ENCODE results near the gene SLC22A16. TPM values are rescaled to one million over a fixed set of nuclear protein-coding genes. Genes with fewer than 3 reads are reported as not detected.
"Not testable (repeated sequence)": the region's sequence is repeated elsewhere in the genome, so short reads cannot be mapped to it uniquely, and the experiment has no call there.

The SLC22A16 gene
- total RNA-seq (2014; rRNA removed; shearing (Covaris generic)), result not detected in 2 replicates

- Histone ChIP-seq H3K27ac (no peak within 1 kb of the TSS), H3K9me3 (replicated peaks) (no peaks in the 10 kb centered on the region; the same call in 1 of the 2 replicates), H3K4me1 (replicated peaks) (no peaks in the 10 kb centered on the region), H3K4me3 (no peak within 1 kb of the TSS), H3K27me3 (replicated peaks) (peaks cover 15% of the 10 kb centered on the region; the same call in 1 of the 2 replicates), H3K36me3 (no peaks in the 10 kb centered on the region)
- DNase-seq (ENCODE audit: low read depth in 1 of 2, low spot score in 2 of 2), result no peak
Observed at GRCh38 chr6:110476046-110476849, at the start of gene SLC22A16. Gene SLC22A16 (minus strand): TSS chr6:110476613. CDS start chr6:110476574, 39 bp downstream.

- peaks cover 24% of the 10 kb centered on the region for H3K4me1 ChIP-seq (replicated peaks)
- H3K4me3 ChIP-seq, result no peak overlapping the region
- no peak for DNase-seq (ENCODE audit: low read depth in 1 of 2, low spot score in 2 of 2)
- no peaks in the 10 kb centered on the region for H3K27me3 ChIP-seq (replicated peaks)
- H3K9me3 ChIP-seq (replicated peaks), result no peaks in the 10 kb centered on the region
- H3K27ac ChIP-seq, result no peak overlapping the region
- H3K36me3 ChIP-seq, result no peaks in the 10 kb centered on the region
Observed at GRCh38 chr6:110525001-110525400, 48.6 kb upstream of the SLC22A16 start.

DNA sequence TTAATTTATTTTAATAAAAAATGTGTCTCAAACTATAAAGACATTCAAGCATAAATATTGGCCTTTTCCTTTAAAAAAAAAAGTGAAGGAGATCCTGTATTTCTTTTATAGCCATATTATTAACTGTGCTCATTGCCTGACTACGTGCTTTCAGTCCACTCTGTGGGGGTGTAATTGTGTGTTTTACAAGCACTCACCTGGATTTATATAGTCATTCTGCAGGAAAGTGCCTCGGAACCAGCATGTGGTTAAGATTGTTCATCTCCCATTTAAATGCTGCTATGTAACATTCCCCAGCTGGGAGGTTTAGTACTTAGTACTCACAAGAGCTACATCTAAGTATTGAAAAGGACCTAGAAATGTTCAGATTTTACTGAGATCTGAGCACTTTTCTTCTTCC, 47.9 kb upstream of the SLC22A16 start:
- H3K27me3 ChIP-seq (replicated peaks), result no peaks in the 10 kb centered on the region
- no peak overlapping the region for H3K4me3 ChIP-seq
- no peaks in the 10 kb centered on the region for H3K9me3 ChIP-seq (replicated peaks)
- DNase-seq (ENCODE audit: low read depth in 1 of 2, low spot score in 2 of 2), result no peak
- H3K27ac ChIP-seq, result no peak overlapping the region
- H3K4me1 ChIP-seq (replicated peaks), result peaks cover 17% of the 10 kb centered on the region
- no peaks in the 10 kb centered on the region for H3K36me3 ChIP-seq

DNA sequence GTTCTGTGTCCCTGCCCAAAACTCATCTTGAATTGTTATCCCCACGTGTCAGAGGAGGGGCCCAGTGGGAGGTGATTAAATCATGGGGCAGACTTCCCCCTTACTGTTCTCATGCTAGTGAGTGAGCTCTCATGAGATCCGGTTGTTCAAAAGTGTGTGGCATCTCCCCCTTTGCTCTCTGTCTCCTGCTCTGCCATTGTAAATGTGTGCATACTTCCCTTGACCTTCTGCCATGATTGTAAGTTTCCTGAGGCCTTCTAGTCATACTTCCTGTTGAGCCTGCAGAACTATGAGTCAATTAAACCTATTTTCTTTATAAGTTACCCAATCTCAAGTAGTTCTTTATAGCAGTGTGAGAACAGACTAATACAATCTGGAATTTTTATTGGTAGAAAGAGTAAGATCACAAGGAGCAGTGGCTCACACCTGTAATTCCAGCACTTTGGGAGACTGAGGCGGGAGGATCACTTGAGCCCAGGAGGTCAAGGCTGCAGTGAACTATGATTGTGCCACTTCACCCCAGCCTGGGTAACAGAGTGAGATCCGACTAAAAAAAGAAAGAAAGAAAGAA, 47.1 kb upstream of the SLC22A16 start:
- Histone ChIP-seq H3K4me1 (replicated peaks) (peaks cover 9% of the 10 kb centered on the region), H3K27me3 (replicated peaks) (no peaks in the 10 kb centered on the region), H3K27ac (no peak overlapping the region), H3K4me3 (no peak overlapping the region), H3K36me3 (no peaks in the 10 kb centered on the region), H3K9me3 (replicated peaks) (no peaks in the 10 kb centered on the region)
- no peak for DNase-seq (ENCODE audit: low read depth in 1 of 2, low spot score in 2 of 2)

DNA sequence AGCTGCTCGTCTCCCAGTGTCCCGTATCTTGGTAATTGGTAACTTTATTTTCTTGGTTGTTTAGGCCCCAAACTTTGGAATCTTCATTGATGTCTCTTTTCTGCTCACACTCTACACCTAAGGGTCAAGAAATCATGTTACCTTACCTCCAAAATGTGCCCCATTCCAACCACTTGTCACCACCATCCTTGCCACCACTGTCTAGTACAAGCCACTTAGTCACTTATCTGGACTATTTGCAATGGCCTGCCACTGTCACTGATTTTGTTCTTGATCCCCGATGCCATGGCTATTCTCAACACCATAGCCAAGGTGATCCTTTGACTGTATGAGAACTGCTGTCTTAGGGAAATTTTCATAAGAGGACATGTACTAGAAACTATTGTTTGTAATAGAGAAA, 46.0 kb upstream of the SLC22A16 start:
- H3K27me3 ChIP-seq (replicated peaks), result no peaks in the 10 kb centered on the region
- H3K4me3 ChIP-seq, result no peak overlapping the region
- no peak overlapping the region for H3K27ac ChIP-seq
- no peak for DNase-seq (ENCODE audit: low read depth in 1 of 2, low spot score in 2 of 2)
- H3K4me1 ChIP-seq (replicated peaks), result peaks cover under 1% of the 10 kb centered on the region
- H3K36me3 ChIP-seq, result no peaks in the 10 kb centered on the region
- no peaks in the 10 kb centered on the region for H3K9me3 ChIP-seq (replicated peaks)

GRCh38 chr6:110520992-110521543, 44.7 kb upstream of the SLC22A16 start:
- Histone ChIP-seq H3K9me3 (replicated peaks) (no peaks in the 10 kb centered on the region), H3K36me3 (no peaks in the 10 kb centered on the region), H3K4me1 (replicated peaks) (no peaks in the 10 kb centered on the region), H3K4me3 (no peak overlapping the region), H3K27me3 (replicated peaks) (no peaks in the 10 kb centered on the region), H3K27ac (no peak overlapping the region)
- DNase-seq (ENCODE audit: low read depth in 1 of 2, low spot score in 2 of 2), result no peak

DNA sequence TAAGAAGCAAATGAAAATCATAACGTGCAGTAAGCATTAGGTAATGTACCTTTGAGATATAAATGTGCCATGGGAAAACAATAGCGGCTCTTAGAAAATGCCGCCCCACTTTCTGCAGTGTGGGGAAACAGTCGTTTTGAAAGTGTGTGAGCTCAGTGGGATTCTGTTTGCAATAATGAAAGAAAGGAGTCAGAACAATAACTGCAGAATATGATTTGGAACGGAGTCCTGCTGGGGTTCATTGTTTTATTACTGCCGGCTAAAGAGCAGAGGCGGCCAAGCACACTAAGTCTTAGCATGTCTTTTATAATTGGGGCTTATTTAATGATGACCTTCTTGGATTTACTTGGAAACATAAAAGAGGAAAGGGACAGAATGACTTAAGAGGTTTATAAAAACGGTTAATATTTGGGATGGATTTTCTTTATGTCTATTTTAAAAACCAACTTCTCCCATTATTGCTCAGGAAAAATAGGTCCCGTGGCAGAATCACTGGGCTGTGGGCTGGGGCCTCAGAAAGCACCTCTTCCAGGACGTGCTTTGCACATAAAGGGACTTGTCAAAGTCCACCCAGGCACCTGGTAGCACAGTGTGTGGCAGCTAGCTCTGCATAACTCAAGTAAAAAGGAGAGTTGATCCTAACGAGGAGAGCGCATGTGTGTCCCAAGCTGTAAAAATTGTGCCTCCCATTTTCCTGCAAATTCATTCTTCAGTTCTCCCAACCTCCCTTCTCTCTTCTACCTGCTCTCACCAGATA, 44.0 kb upstream of the SLC22A16 start:
- Histone ChIP-seq H3K27ac (no peak overlapping the region), H3K27me3 (replicated peaks) (no peaks in the 10 kb centered on the region), H3K36me3 (no peaks in the 10 kb centered on the region), H3K4me3 (no peak overlapping the region), H3K9me3 (replicated peaks) (no peaks in the 10 kb centered on the region), H3K4me1 (replicated peaks) (no peaks in the 10 kb centered on the region)
- no peak for DNase-seq (ENCODE audit: low read depth in 1 of 2, low spot score in 2 of 2)

- no peak overlapping the region for H3K4me3 ChIP-seq
- H3K27ac ChIP-seq, result no peak overlapping the region
- no peaks in the 10 kb centered on the region for H3K4me1 ChIP-seq (replicated peaks)
- DNase-seq (ENCODE audit: low read depth in 1 of 2, low spot score in 2 of 2), result no peak
- no peaks in the 10 kb centered on the region for H3K9me3 ChIP-seq (replicated peaks)
- no peaks in the 10 kb centered on the region for H3K27me3 ChIP-seq (replicated peaks)
- H3K36me3 ChIP-seq, result no peaks in the 10 kb centered on the region
Observed at GRCh38 chr6:110517601-110518281, 41.3 kb upstream of the SLC22A16 start.

DNA sequence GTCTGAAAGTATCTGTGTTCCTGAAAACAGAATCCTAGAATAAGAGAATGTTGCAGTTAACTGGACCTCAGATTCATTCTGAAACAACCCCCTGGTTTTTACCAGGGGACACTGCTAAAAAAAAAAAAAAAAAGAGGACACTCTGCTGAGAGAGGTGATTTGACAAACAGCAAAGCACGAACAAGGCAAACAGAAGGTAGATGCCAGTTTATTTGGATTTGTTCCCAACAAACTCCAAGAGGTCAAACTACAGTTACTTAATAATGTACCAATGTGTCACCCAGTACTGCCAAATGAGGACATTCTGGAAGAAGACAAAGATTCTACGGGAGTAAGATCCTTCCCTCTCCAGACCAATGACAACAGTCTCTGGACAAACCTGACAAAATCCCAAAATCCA, 40.6 kb upstream of the SLC22A16 start:
- no peaks in the 10 kb centered on the region for H3K4me1 ChIP-seq (replicated peaks)
- no peaks in the 10 kb centered on the region for H3K27me3 ChIP-seq (replicated peaks)
- no peak for DNase-seq (ENCODE audit: low read depth in 1 of 2, low spot score in 2 of 2)
- no peaks in the 10 kb centered on the region for H3K9me3 ChIP-seq (replicated peaks)
- no peak overlapping the region for H3K4me3 ChIP-seq
- no peaks in the 10 kb centered on the region for H3K36me3 ChIP-seq
- H3K27ac ChIP-seq, result no peak overlapping the region

GRCh38 chr6:110514818-110515217, 38.4 kb upstream of the SLC22A16 start:
- no peak overlapping the region for H3K27ac ChIP-seq
- H3K4me1 ChIP-seq (replicated peaks), result peaks cover 7% of the 10 kb centered on the region
- no peaks in the 10 kb centered on the region for H3K36me3 ChIP-seq
- no peaks in the 10 kb centered on the region for H3K27me3 ChIP-seq (replicated peaks)
- peak in 1 of 2 experiments; percentile 2 for DNase-seq (ENCODE audit: low read depth in 1 of 2, low spot score in 2 of 2)
- no peak overlapping the region for H3K4me3 ChIP-seq
- H3K9me3 ChIP-seq (replicated peaks), result no peaks in the 10 kb centered on the region; the same call in 1 of the 2 replicates

DNA sequence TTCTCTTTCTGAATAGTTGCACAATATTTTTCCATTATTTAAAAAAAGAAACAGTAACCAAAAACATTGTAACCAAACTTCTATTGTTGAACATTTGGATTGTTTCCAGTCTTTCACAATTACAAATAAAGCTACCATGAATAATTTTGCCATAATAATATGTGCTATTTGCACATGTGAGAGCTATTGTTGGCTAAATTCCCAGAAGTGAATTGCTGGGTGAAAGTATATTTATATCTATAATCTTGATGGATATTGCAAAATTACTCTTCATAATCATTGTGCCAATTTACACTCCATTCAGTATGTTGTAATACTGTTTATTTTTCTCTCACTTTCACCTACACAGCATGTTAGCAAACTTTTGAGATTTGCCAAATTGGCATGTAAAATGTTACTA, 36.6 kb upstream of the SLC22A16 start:
- no peak for DNase-seq (ENCODE audit: low read depth in 1 of 2, low spot score in 2 of 2)
- no peak overlapping the region for H3K27ac ChIP-seq
- no peaks in the 10 kb centered on the region for H3K36me3 ChIP-seq
- peaks cover 18% of the 10 kb centered on the region for H3K4me1 ChIP-seq (replicated peaks)
- no peaks in the 10 kb centered on the region for H3K27me3 ChIP-seq (replicated peaks)
- no peak overlapping the region for H3K4me3 ChIP-seq
- H3K9me3 ChIP-seq (replicated peaks), result no peaks in the 10 kb centered on the region; the same call in 1 of the 2 replicates

- H3K9me3 ChIP-seq (replicated peaks); H3K4me3 ChIP-seq; H3K36me3 ChIP-seq; H3K27ac ChIP-seq; H3K27me3 ChIP-seq (replicated peaks): not testable (repeated sequence)
- peaks cover 18% of the 10 kb centered on the region for H3K4me1 ChIP-seq (replicated peaks)
- peak in 1 of 2 experiments; percentile 1 for DNase-seq (ENCODE audit: low read depth in 1 of 2, low spot score in 2 of 2)
Observed at GRCh38 chr6:110512549-110512948, 36.1 kb upstream of the SLC22A16 start.

- no peak overlapping the region for H3K27ac ChIP-seq
- peaks cover 18% of the 10 kb centered on the region for H3K4me1 ChIP-seq (replicated peaks)
- no peaks in the 10 kb centered on the region for H3K36me3 ChIP-seq
- no peaks in the 10 kb centered on the region; the same call in none of the 2 replicates for H3K9me3 ChIP-seq (replicated peaks)
- H3K27me3 ChIP-seq (replicated peaks), result no peaks in the 10 kb centered on the region
- DNase-seq (ENCODE audit: low read depth in 1 of 2, low spot score in 2 of 2), result peak in 1 of 2 experiments; percentile 4
- no peak overlapping the region for H3K4me3 ChIP-seq
Observed at GRCh38 chr6:110511401-110511800, 35.0 kb upstream of the SLC22A16 start.
